Liver (tissue), 9 donors: ENCODE results near the gene CDK8. TPM values are rescaled to one million over a fixed set of nuclear protein-coding genes. Genes with fewer than 3 reads are reported as not detected.
"Not testable (repeated sequence)": the region's sequence is repeated elsewhere in the genome, so short reads cannot be mapped to it uniquely, and the experiment has no call there.

Experiments used
- DNase-seq: peaks from one replicate; pipeline ENCODE4 v3.0.0-alpha.2; 2017; ENCODE audit warnings: low spot score
- H3K27ac ChIP-seq, 2 donors: one replicate each; pipeline ENCODE4 v1.7.0; 2013; ENCODE audit warnings: inconsistent platforms in 2 of 2, low read length in 2 of 2, control low read depth in 1 of 2, low read depth in 1 of 2, mild to moderate bottlenecking in 1 of 2
- H3K27me3 ChIP-seq, 4 donors: one replicate each; pipeline versions ENCODE4 v1.6.1 to v1.7.0; 2013; ENCODE audit warnings: low read length in 3 of 4, inconsistent platforms in 1 of 4, mild to moderate bottlenecking in 1 of 4, moderate library complexity in 1 of 4; ENCODE audit not compliant: control insufficient read depth in 4 of 4, insufficient read depth in 4 of 4
- H3K36me3 ChIP-seq, 4 donors: one replicate each; pipeline versions ENCODE4 v1.6.1 to v1.7.0; 2013; ENCODE audit warnings: low read length in 3 of 4, mild to moderate bottlenecking in 3 of 4, low read depth in 1 of 4, moderate library complexity in 1 of 4; ENCODE audit not compliant: control insufficient read depth in 4 of 4, insufficient read depth in 3 of 4
- H3K4me1 ChIP-seq, 4 donors: one replicate each; pipeline versions ENCODE4 v1.6.1 to v1.7.0; 2013; ENCODE audit warnings: low read length in 3 of 4, mild to moderate bottlenecking in 3 of 4, moderate library complexity in 1 of 4; ENCODE audit not compliant: control insufficient read depth in 4 of 4, insufficient read depth in 4 of 4
- H3K4me3 ChIP-seq, 3 donors: one replicate each; pipeline versions ENCODE4 v1.6.1 to v1.7.0; 2013; ENCODE audit warnings: low read length in 3 of 3, control low read depth in 1 of 3, low read depth in 1 of 3, mild to moderate bottlenecking in 1 of 3
- H3K9ac ChIP-seq, 2 donors: one replicate each; pipeline ENCODE4 v1.7.0; 2013; ENCODE audit warnings: low read length in 2 of 2, mild to moderate bottlenecking in 2 of 2, moderate library complexity in 2 of 2, control low read depth in 1 of 2, low read depth in 1 of 2
- H3K9me3 ChIP-seq, 4 donors: one replicate each; pipeline versions ENCODE4 v1.6.1 to v1.7.0; 2013; ENCODE audit warnings: low read length in 3 of 4; ENCODE audit not compliant: control insufficient read depth in 4 of 4
- ATF3 ChIP-seq: IDR thresholded peaks from 2 replicates; pipeline ENCODE4 v1.6.1; 2016; ENCODE audit warnings: antibody characterized with exemption
- EGR1 ChIP-seq, 2 donors: IDR thresholded peaks; 2 replicates each; pipeline ENCODE4 v1.6.1; 2016 to 2018; ENCODE audit warnings: antibody characterized with exemption in 2 of 2, low read depth in 2 of 2
- FOXA1 ChIP-seq: IDR thresholded peaks from 2 replicates; pipeline ENCODE4 v1.6.1; 2016; ENCODE audit warnings: antibody characterized with exemption
- FOXA2 ChIP-seq: IDR thresholded peaks from 2 replicates; pipeline ENCODE4 v1.6.1; 2016; ENCODE audit warnings: antibody characterized with exemption
- GABPA ChIP-seq, 2 donors: IDR thresholded peaks in 1 of 2; conservative IDR thresholded peaks in 1 of 2; 2 replicates each; pipeline ENCODE4 v1.6.1; 2016; ENCODE audit warnings: antibody characterized with exemption in 2 of 2, mild to moderate bottlenecking in 1 of 2, moderate library complexity in 1 of 2
- HNF4A ChIP-seq, 2 donors: conservative IDR thresholded peaks; 2 replicates each; pipeline ENCODE4 v1.6.1; 2016; ENCODE audit warnings: antibody characterized with exemption in 2 of 2, mild to moderate bottlenecking in 2 of 2
- HNF4G ChIP-seq: IDR thresholded peaks from 2 replicates; pipeline ENCODE4 v1.6.1; 2016; ENCODE audit warnings: antibody characterized with exemption
- JUND ChIP-seq, 2 donors: IDR thresholded peaks; 2 replicates each; pipeline ENCODE4 v1.6.1; 2016; ENCODE audit warnings: antibody characterized with exemption in 2 of 2
- MAX ChIP-seq: IDR thresholded peaks from 2 replicates; pipeline ENCODE4 v1.6.1; 2016; ENCODE audit warnings: antibody characterized with exemption
- NR2F2 ChIP-seq: IDR thresholded peaks from 2 replicates; pipeline ENCODE4 v1.6.1; 2016; ENCODE audit warnings: antibody characterized with exemption
- RAD21 ChIP-seq, 2 donors: IDR thresholded peaks; 2 replicates each; pipeline ENCODE4 v1.6.1; 2016; ENCODE audit warnings: antibody characterized with exemption in 2 of 2, mild to moderate bottlenecking in 2 of 2
- RXRA ChIP-seq, 2 donors: IDR thresholded peaks; 2 replicates each; pipeline ENCODE4 v1.6.1; 2017 to 2018; ENCODE audit warnings: antibody characterized with exemption in 2 of 2, mild to moderate bottlenecking in 1 of 2
- WGBS: extraction: QIAGEN DNeasy Blood & Tissue Kit; methylation state at CpG from one replicate; pipeline ENCODE4 v1.1.7; 2013; 5-methylcytosine and 5-hydroxymethylcytosine counted together
- polyA plus RNA-seq, 2 donors: library from polyadenylated mRNA; stranded (reverse) in 1 of 2; unstranded in 1 of 2; fragments of 200-250 nt in 1 of 2; fragments of >200 nt in 1 of 2; fragmentation: Nextera tagmentation in 1 of 2; extraction: Ambion mirVana in 1 of 2; gene quantifications; one replicate each; pipeline versions ENCODE4 v1.2.1 to v1.2.3, GENCODE V29; 2013 to 2015
- total RNA-seq, 2 donors: library from RNA; depleted of rRNA; stranded (reverse); fragments of >200 nt; gene quantifications; one replicate each; pipeline ENCODE4 v1.2.3, GENCODE V29; 2014
- TF ChIP-seq, protein P1 (sequence below): IDR thresholded peaks from 2 replicates; pipeline ENCODE4 v1.6.1; 2016; ENCODE audit warnings: antibody characterized with exemption, mild to moderate bottlenecking
- donor health status: healthy.
- donor health status: healthy.
- donor health status: healthy.
- donor health status: healthy.
- donor health status: healthy.

Gene CDK8
- total and polyA plus RNA-seq, 4 donors: 3.3 to 10.8 (median 6.8) TPM

GRCh38 chr13:26252006-26252405, 1.9 kb upstream of the CDK8 start:
- not testable (repeated sequence) for H3K4me3 ChIP-seq, DNase-seq, H3K9me3 ChIP-seq, H3K9ac ChIP-seq, H3K27me3 ChIP-seq, H3K36me3 ChIP-seq, H3K27ac ChIP-seq
- 67% methylated on average over 4 of the region's 4 CpGs for WGBS
- peaks cover 0 to 15% (median 11%) of the 10 kb centered on the region in 4 donors for H3K4me1 ChIP-seq

GRCh38 chr13:26253262-26253786, 605 bp upstream of the CDK8 start:
- Histone ChIP-seq H3K4me3 (peak overlapping the region; percentile 72 to 94 (median 83)), H3K27ac (peak overlapping the region; percentile 89 to 97), H3K27me3 (no peaks in the 10 kb centered on the region), H3K9ac (no peak overlapping the region), H3K36me3 (no peaks in the 10 kb centered on the region), H3K9me3 (no peaks in the 10 kb centered on the region), H3K4me1 (peaks cover 0 to 15% (median 11%) of the 10 kb centered on the region in 4 donors)
- DNase-seq: no peak
- 36% methylated on average over 9 of the region's 9 CpGs for WGBS
- TF ChIP-seq, protein P1, sequence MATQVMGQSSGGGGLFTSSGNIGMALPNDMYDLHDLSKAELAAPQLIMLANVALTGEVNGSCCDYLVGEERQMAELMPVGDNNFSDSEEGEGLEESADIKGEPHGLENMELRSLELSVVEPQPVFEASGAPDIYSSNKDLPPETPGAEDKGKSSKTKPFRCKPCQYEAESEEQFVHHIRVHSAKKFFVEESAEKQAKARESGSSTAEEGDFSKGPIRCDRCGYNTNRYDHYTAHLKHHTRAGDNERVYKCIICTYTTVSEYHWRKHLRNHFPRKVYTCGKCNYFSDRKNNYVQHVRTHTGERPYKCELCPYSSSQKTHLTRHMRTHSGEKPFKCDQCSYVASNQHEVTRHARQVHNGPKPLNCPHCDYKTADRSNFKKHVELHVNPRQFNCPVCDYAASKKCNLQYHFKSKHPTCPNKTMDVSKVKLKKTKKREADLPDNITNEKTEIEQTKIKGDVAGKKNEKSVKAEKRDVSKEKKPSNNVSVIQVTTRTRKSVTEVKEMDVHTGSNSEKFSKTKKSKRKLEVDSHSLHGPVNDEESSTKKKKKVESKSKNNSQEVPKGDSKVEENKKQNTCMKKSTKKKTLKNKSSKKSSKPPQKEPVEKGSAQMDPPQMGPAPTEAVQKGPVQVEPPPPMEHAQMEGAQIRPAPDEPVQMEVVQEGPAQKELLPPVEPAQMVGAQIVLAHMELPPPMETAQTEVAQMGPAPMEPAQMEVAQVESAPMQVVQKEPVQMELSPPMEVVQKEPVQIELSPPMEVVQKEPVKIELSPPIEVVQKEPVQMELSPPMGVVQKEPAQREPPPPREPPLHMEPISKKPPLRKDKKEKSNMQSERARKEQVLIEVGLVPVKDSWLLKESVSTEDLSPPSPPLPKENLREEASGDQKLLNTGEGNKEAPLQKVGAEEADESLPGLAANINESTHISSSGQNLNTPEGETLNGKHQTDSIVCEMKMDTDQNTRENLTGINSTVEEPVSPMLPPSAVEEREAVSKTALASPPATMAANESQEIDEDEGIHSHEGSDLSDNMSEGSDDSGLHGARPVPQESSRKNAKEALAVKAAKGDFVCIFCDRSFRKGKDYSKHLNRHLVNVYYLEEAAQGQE: no peak
- no peak for TF ChIP-seq ATF3
- TF ChIP-seq JUND (IDR thresholded peaks at IDR 0.05): no peak
- no peak for TF ChIP-seq GABPA (IDR thresholded peaks at IDR 0.05 in 1 of 2, conservative IDR thresholded peaks at IDR 0.05 in 1 of 2)
- TF ChIP-seq FOXA1: no peak

- no peak for TF ChIP-seq HNF4A (conservative IDR thresholded peaks at IDR 0.05)
- TF ChIP-seq RAD21 (IDR thresholded peaks at IDR 0.05): peak in 1 of 2 donors; percentile 23
- no peak for TF ChIP-seq HNF4G
These were observed 718 bp downstream of the CDK8 start for GRCh38 chr13:26254583-26255111.

GRCh38 chr13:26255115-26255514, 1.2 kb downstream of the CDK8 start:
- H3K27ac ChIP-seq: peak overlapping the region; percentile 89 to 97
- H3K9ac ChIP-seq: peak overlapping the region; percentile 76 to 80
- H3K27me3 ChIP-seq: no peaks in the 10 kb centered on the region
- H3K36me3 ChIP-seq: no peaks in the 10 kb centered on the region
- peak overlapping the region; percentile 72 to 94 (median 83) for H3K4me3 ChIP-seq
- TF ChIP-seq FOXA1 (no peak), NR2F2 (no peak), FOXA2 (no peak), RXRA (IDR thresholded peaks at IDR 0.05) (no peak), MAX (no peak), EGR1 (IDR thresholded peaks at IDR 0.05; ENCODE audit: low read depth in 2 of 2) (no peak), HNF4A (conservative IDR thresholded peaks at IDR 0.05) (no peak)
- TF ChIP-seq, protein P1: no peak
- no peaks in the 10 kb centered on the region for H3K9me3 ChIP-seq
- WGBS: 2% methylated on average over 7 of the region's 7 CpGs
- DNase-seq: no peak
- peaks cover 0 to 15% (median 11%) of the 10 kb centered on the region in 4 donors for H3K4me1 ChIP-seq

More at GRCh38 chr13:26254583-26255111, 718 bp downstream of the CDK8 start:
- under 1% methylated on average over 35 of the region's 35 CpGs for WGBS
- Histone ChIP-seq H3K4me1 (peaks cover 0 to 15% (median 11%) of the 10 kb centered on the region in 4 donors), H3K9ac (peak overlapping the region; percentile 76 to 80), H3K27ac (peak overlapping the region; percentile 89 to 97), H3K4me3 (peak overlapping the region; percentile 72 to 94 (median 83)), H3K9me3 (no peaks in the 10 kb centered on the region), H3K27me3 (no peaks in the 10 kb centered on the region), H3K36me3 (no peaks in the 10 kb centered on the region)
- DNase-seq: peak; percentile 65
